22Rv1 (cell line): ENCODE measurements around the gene AKR1D1.

ENCODE experiments used
- ZFX ChIP-seq: fragments of 450-650 bp; IDR thresholded peaks from 2 replicates; pipeline ENCODE4 v1.6.1; 2017; ENCODE audit warnings: antibody characterized with exemption, borderline replicate concordance
- TF ChIP-seq, protein P1 (sequence below): fragments of 450-650 bp; IDR thresholded peaks from 2 replicates; pipeline ENCODE4 v1.5.1; 2017; ENCODE audit warnings: mild to moderate bottlenecking

DNA sequence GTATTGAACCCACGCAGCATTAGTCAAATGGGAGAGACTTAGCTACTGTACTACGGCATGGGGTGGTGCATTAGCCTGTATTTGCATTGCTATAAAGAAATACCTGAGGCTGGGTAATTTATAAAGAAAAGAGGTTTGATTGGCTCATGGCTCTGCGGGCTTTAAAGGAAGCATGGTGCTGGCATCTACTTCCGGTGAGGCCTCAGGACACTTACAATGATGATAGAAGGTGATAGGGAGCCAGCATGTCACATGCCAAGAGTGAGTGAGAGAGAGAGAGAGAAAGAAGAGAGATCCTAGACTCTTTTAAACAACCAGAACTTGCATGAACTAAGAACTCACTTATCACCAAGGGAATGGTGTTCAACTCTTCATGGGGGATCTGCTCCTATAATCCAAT lies 47.1 kb upstream of the AKR1D1 start:
- TF ChIP-seq, protein P1, sequence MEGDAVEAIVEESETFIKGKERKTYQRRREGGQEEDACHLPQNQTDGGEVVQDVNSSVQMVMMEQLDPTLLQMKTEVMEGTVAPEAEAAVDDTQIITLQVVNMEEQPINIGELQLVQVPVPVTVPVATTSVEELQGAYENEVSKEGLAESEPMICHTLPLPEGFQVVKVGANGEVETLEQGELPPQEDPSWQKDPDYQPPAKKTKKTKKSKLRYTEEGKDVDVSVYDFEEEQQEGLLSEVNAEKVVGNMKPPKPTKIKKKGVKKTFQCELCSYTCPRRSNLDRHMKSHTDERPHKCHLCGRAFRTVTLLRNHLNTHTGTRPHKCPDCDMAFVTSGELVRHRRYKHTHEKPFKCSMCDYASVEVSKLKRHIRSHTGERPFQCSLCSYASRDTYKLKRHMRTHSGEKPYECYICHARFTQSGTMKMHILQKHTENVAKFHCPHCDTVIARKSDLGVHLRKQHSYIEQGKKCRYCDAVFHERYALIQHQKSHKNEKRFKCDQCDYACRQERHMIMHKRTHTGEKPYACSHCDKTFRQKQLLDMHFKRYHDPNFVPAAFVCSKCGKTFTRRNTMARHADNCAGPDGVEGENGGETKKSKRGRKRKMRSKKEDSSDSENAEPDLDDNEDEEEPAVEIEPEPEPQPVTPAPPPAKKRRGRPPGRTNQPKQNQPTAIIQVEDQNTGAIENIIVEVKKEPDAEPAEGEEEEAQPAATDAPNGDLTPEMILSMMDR = no peak
- no peak for TF ChIP-seq ZFX
